GM19238 (cell line): Measurements from ENCODE around the gene TAS2R39.

Experiments
- DNase-seq: peaks from one replicate; pipeline ENCODE4 v3.0.0; 2011; ENCODE audit warnings: low spot score; ENCODE audit not compliant: insufficient read length

The TAS2R39 gene

GRCh38 chr7:143216151-143216550, 32.9 kb downstream of the TAS2R39 start:
- DNase-seq = no peak

- DNase-seq = no peak
These were observed 33.5 kb downstream of the TAS2R39 start for GRCh38 chr7:143216686-143217085.

DNA sequence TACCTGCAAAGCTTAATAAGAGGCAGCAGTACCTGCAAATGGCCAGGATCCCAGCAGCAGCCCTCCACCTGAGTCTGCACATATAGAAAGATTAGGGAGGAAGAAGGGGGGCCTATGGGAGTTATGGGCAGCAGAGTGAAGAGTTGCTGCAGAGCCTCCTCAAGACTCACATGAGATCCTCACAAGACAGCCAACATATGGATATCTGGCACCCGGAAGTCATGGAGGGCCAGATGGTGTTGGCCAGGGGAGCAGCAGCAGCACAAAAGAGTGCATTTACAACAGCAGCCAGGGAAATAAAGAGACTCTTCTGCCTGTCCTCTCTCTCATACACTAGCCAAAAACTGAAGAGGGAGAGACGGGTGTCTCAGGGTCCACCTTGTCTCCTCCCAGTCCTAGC, 34.6 kb downstream of the TAS2R39 start:
- DNase-seq = no peak

DNA sequence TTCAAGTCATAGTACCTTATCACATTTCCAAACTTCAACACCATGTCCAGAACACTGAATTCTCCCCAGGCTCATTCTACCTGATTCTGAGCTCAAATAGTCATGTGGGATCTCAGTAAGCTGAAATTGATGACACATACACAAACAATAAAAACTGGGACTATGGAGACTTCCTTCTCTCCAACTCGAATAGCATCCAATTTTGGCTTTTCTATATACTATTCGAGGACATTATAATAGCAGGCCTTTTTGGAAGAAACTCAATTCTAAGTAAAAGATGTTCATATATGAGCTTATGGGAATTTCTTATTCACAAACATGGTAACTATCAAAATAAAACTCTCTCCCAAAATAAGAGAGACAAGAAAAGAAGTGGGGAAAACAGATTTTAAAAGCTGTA, 38.1 kb downstream of the TAS2R39 start:
- no peak for DNase-seq

DNA sequence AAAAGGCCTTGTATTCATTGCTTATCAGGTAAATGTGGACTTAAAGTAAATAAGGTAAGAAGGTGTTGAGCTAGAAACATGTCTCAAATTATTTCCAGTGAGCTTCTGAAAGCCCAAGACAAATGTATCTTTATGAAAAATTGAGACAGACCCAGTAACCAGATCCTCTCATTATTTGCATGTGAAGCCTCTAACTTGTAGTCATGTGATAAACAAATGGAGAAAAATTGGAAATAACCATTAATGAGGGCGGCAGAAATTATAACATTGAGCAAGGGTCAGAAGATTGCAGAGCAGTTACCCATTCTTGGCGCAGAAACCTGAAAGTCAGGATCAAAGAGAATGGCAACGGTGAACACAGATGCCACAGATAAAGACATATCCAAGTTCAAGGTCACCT, 38.5 kb downstream of the TAS2R39 start, which contains the start of gene TAS2R40:
Gene TAS2R40 (plus strand): TSS at position 301 of the 400 bp plus-strand sequence. CDS start 42 bp downstream, at position 343.
- DNase-seq = no peak

DNA sequence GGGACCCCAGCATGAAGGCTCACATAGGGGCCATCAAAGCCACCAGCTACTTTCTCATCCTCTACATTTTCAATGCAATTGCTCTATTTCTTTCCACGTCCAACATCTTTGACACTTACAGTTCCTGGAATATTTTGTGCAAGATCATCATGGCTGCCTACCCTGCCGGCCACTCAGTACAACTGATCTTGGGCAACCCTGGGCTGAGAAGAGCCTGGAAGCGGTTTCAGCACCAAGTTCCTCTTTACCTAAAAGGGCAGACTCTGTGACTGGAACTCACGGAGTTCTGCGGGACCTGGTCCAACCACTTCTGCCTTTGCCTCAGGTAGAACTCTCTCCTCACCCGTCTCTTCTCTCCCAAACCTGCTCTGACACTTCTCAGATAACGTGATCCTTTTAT, 39.6 kb downstream of the TAS2R39 start:
- DNase-seq = no peak

GRCh38 chr7:143223784-143224183, 40.6 kb downstream of the TAS2R39 start:
- no peak for DNase-seq

DNA sequence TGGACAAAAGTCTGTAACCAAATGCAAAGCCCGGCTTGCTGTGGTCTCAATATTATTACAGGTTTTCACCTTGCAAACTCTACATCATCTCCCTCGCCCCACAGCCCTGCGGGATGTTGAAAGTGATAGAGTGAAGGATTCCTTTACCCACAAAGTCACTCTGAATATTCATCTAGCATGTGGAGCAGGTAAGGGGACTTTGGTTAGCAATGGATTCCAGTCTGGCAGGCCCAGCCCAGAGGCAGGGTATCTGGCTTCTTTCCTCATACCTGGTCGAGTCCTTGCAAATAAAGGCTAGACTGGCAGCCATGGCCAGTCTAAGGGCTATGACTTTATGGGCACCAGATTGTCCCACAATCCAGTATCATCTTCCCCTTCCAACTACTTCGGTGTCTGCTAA, 41.8 kb downstream of the TAS2R39 start:
- DNase-seq = no peak

DNA sequence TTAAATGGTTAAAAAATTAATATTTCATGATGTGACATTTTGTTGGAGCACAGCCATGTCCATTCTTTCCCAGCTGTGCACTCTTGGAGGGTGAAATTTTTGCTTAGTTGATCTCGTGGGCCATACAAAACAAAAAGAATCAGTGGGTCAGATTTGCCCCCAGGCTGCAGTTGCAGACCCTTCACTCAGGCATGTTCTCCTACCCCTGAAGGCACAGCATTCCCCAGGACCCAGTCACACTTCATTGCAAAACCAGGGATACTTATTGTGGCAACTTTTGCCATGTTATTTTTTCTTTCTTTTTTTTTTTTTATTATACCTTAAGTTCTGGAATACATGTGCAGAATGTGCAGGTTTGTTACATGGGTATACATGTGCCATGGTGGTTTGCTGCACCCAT, 44.6 kb downstream of the TAS2R39 start:
- no peak for DNase-seq

DNA sequence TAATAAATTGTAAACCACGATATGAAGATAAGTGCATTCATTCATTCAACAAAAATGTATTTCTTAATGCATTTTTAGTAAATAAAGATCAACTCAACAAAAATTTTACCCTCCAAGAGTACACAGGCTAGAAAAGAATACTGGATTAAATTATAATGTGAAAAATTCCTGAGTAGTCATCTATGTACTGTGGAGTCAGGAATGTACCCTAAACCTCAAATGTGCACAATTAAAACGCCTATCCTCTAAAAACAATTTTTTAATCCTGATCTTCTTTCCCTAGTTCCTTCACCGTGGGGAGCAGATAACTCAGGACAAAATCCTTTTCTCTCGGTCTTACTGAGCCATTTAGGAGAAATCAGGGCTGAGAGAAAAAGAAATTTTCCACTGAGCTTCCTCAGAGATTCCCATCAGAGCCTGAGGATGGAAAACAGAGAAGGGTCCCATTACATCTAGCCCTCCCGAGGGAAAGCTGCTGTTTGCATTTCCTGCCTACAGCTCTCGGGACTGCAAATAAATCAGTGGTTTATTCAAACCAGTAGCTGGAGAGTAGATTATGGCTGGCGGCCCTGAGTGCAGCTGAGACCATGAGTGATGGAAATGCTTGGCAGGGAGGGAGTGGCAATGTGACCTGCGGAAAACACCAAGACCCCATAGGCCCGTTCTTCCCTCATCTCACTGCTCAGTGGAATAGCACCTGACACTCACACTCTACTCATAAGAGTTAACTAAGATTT, 46.0 kb downstream of the TAS2R39 start:
- no peak for DNase-seq

DNA sequence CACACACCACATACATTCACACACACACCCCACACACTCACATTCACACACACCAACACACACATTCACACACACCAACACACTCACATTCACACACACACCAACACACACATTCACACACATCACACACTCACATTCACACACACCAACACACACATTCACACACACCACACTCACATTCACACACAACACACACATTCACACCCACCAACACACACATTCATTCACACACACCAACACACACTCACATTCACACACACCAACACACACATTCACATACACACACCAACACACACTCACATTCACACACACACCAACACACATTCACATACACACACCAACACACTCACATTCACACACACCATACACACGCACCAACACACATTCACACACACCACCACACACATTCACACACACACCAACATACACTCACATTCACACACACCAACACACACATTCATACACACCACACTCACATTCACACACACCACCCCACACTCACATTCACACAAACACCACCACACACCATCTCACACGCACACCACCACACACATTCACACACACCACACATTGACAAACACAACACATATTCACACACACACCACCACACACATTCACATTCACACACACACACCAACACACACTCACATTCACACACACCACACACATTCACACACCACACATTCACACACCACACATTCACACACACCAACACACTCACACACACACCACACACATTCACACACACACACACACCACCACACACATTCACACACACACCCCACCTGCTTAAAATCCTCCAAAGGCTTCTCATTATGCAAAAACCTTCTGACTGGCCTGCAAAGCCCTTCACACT, 47.6 kb downstream of the TAS2R39 start:
- DNase-seq = no peak
